ENCODE results near the gene SIMC1. TPM values are rescaled to one million over a fixed set of nuclear protein-coding genes. Genes with fewer than 3 reads are reported as not detected.
A peak's percentile ranks its signal among the peaks of the same experiment; 100 is the strongest.
"Not testable (repeated sequence)": the region's sequence is repeated elsewhere in the genome, so short reads cannot be mapped to it uniquely, and the experiment has no call there.

The SIMC1 gene
- total RNA-seq, 1 donor from 2014 or later: 19.7 TPM

- H3K36me3 Mint-ChIP-seq (ENCODE audit: unreplicated experiment); H3K9me3 Mint-ChIP-seq (ENCODE audit: unreplicated experiment); H3K27me3 Mint-ChIP-seq (ENCODE audit: unreplicated experiment); DNase-seq (ENCODE audit: extremely low spot score, unreplicated experiment); H3K27ac Mint-ChIP-seq (ENCODE audit: unreplicated experiment); H3K4me1 Mint-ChIP-seq (ENCODE audit: unreplicated experiment); H3K4me3 Mint-ChIP-seq (ENCODE audit: unreplicated experiment): not testable (repeated sequence)
Measured at GRCh38 chr5:176194238-176195083, 43.8 kb upstream of the SIMC1 start.

DNA sequence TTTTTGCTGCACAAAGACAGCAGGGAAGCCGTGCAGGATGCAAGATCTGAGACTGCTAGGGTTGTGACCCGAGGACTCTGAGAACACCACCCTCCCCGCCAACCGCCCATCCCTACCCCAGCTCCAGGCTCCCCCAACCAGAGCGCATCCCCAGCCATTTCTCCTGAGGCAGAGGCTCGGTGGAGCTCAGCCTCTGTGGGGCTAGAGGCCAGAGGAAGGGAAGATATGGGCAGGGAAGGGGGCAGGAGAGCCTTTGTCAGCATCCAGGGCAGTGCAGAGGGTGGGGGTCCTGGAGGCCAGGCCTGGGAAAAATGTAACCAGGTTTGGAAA is 43.2 kb upstream of the SIMC1 start:
- not testable (repeated sequence) for H3K27ac Mint-ChIP-seq (ENCODE audit: unreplicated experiment); H3K4me3 Mint-ChIP-seq (ENCODE audit: unreplicated experiment); H3K36me3 Mint-ChIP-seq (ENCODE audit: unreplicated experiment); DNase-seq (ENCODE audit: extremely low spot score, unreplicated experiment); H3K27me3 Mint-ChIP-seq (ENCODE audit: unreplicated experiment); H3K9me3 Mint-ChIP-seq (ENCODE audit: unreplicated experiment); H3K4me1 Mint-ChIP-seq (ENCODE audit: unreplicated experiment)

DNA sequence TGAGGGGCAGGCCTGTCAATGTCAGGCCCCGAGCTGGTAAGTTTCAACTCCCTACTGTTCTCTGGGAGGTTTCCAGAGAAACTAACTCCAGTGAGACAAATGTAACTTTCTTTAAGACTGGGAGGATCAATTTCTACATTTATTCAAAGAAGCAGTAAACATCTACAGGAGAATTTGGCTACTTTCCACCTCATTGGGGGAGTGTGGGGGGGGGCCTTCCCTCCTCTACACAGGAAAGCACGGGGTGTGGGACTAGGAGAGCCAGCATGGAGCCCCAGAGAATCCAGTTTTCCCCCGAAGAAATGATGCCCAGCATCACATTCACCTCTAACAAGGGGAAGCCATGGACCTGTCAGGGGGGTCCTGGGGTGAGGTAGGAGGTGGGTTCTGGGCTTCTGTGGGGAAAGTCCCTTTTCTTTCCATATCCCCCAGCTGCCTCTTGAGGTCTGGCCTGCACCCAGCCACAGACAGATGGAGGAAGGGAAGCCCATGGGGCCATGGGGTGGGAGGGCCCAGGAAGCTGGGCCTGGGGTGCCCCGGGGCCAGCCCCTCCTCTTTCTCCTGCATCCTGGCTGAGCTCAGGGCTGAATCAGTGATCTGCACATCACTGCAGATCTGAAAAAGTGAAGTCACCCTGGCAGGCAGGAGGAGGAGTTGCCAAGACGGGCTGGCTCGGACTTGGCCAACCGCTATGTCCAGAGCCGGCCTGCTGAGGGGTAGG is 42.6 kb upstream of the SIMC1 start:
- not testable (repeated sequence) for H3K27ac Mint-ChIP-seq (ENCODE audit: unreplicated experiment); H3K36me3 Mint-ChIP-seq (ENCODE audit: unreplicated experiment); H3K4me3 Mint-ChIP-seq (ENCODE audit: unreplicated experiment); H3K27me3 Mint-ChIP-seq (ENCODE audit: unreplicated experiment); H3K9me3 Mint-ChIP-seq (ENCODE audit: unreplicated experiment); H3K4me1 Mint-ChIP-seq (ENCODE audit: unreplicated experiment)
- DNase-seq (ENCODE audit: extremely low spot score, unreplicated experiment): peak; percentile 49

GRCh38 chr5:176196781-176197180 is 41.4 kb upstream of the SIMC1 start:
- H3K36me3 Mint-ChIP-seq (ENCODE audit: unreplicated experiment); H3K27ac Mint-ChIP-seq (ENCODE audit: unreplicated experiment); H3K9me3 Mint-ChIP-seq (ENCODE audit: unreplicated experiment); H3K27me3 Mint-ChIP-seq (ENCODE audit: unreplicated experiment); H3K4me1 Mint-ChIP-seq (ENCODE audit: unreplicated experiment); H3K4me3 Mint-ChIP-seq (ENCODE audit: unreplicated experiment): not testable (repeated sequence)
- DNase-seq (ENCODE audit: extremely low spot score, unreplicated experiment): peak; percentile 70

DNA sequence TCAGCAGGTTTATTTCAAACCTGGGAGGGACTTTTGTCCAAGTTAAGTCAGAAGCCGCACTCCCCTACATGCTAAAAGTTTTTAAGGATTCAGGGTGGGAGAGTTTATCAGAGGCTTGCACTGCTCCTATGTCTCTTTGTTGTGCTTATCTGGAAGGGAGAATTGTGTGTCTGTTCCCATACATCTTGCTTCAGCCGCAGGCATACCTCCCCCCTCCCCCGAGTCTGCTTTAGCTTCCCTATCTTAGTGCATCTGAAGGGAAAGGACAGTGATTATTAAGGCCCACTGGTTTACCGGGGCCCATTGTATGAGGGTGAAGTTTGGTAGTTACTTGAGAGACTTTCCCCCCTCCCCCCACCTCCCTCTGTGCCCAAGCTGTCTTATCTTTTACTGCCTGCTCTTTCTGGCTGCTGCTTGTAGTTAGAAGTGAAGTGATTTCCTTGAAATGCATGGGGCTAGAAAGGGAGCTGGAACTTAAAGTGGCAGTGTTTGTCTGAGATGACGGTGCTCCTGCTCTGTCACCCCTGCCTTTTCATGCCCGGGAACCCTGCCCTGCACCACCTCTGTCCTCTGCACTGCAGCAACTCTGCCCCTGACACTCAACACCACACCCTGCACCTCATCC is 40.9 kb upstream of the SIMC1 start:
- not testable (repeated sequence) for H3K4me1 Mint-ChIP-seq (ENCODE audit: unreplicated experiment); H3K27me3 Mint-ChIP-seq (ENCODE audit: unreplicated experiment); H3K36me3 Mint-ChIP-seq (ENCODE audit: unreplicated experiment); H3K4me3 Mint-ChIP-seq (ENCODE audit: unreplicated experiment); H3K27ac Mint-ChIP-seq (ENCODE audit: unreplicated experiment); H3K9me3 Mint-ChIP-seq (ENCODE audit: unreplicated experiment)
- peak; percentile 63 for DNase-seq (ENCODE audit: extremely low spot score, unreplicated experiment)

GRCh38 chr5:176198299-176198698 is 39.9 kb upstream of the SIMC1 start:
- DNase-seq (ENCODE audit: extremely low spot score, unreplicated experiment); H3K27ac Mint-ChIP-seq (ENCODE audit: unreplicated experiment); H3K4me1 Mint-ChIP-seq (ENCODE audit: unreplicated experiment); H3K4me3 Mint-ChIP-seq (ENCODE audit: unreplicated experiment); H3K27me3 Mint-ChIP-seq (ENCODE audit: unreplicated experiment); H3K9me3 Mint-ChIP-seq (ENCODE audit: unreplicated experiment); H3K36me3 Mint-ChIP-seq (ENCODE audit: unreplicated experiment): not testable (repeated sequence)

GRCh38 chr5:176198991-176199733 is 39.1 kb upstream of the SIMC1 start:
- not testable (repeated sequence) for H3K4me1 Mint-ChIP-seq (ENCODE audit: unreplicated experiment); H3K27ac Mint-ChIP-seq (ENCODE audit: unreplicated experiment); H3K36me3 Mint-ChIP-seq (ENCODE audit: unreplicated experiment); H3K9me3 Mint-ChIP-seq (ENCODE audit: unreplicated experiment)
- H3K27me3 Mint-ChIP-seq (ENCODE audit: unreplicated experiment): peaks cover 12% of the 10 kb centered on the region
- peak overlapping the region; percentile 65 for H3K4me3 Mint-ChIP-seq (ENCODE audit: unreplicated experiment)
- DNase-seq (ENCODE audit: extremely low spot score, unreplicated experiment): peak; percentile 84

GRCh38 chr5:176199803-176200399 is 38.3 kb upstream of the SIMC1 start:
- peak; percentile 54 for DNase-seq (ENCODE audit: extremely low spot score, unreplicated experiment)
- H3K27ac Mint-ChIP-seq (ENCODE audit: unreplicated experiment); H3K9me3 Mint-ChIP-seq (ENCODE audit: unreplicated experiment); H3K4me3 Mint-ChIP-seq (ENCODE audit: unreplicated experiment); H3K4me1 Mint-ChIP-seq (ENCODE audit: unreplicated experiment); H3K36me3 Mint-ChIP-seq (ENCODE audit: unreplicated experiment): not testable (repeated sequence)
- H3K27me3 Mint-ChIP-seq (ENCODE audit: unreplicated experiment): peaks cover 18% of the 10 kb centered on the region

All from osteocyte (in vitro differentiated cells).